GM23248 (cell line): ENCODE measurements around the gene TAS1R2. TPM values are rescaled to one million over a fixed set of nuclear protein-coding genes. Genes with fewer than 3 reads are reported as not detected.
"Not testable (repeated sequence)": the region's sequence is repeated elsewhere in the genome, so short reads cannot be mapped to it uniquely, and the experiment has no call there.

Source experiments
- DNase-seq: peaks from one replicate; pipeline ENCODE4 v3.0.0-alpha.2; 2015
- H2AFZ ChIP-seq: fragments of 200-600 bp; sonication (generic); 2 replicates; pipeline ENCODE4 v1.6.1; 2016; ENCODE audit warnings: antibody characterized with exemption
- H3F3A ChIP-seq: fragments of 200-600 bp; sonication (generic); 2 replicates; pipeline ENCODE4 v1.6.1; 2016; ENCODE audit warnings: mild to moderate bottlenecking, antibody characterized with exemption, mixed run types; ENCODE audit not compliant: insufficient read depth
- H3K27ac ChIP-seq: fragments of 200-600 bp; sonication (generic); 2 replicates; pipeline ENCODE4 v1.5.1; 2016; ENCODE audit warnings: mild to moderate bottlenecking
- H3K27me3 ChIP-seq: fragments of 200-600 bp; sonication (generic); replicated peaks from 2 replicates; pipeline ENCODE4 v1.6.1; 2016; ENCODE audit warnings: mild to moderate bottlenecking; ENCODE audit not compliant: insufficient read depth
- H3K36me3 ChIP-seq: fragments of 200-600 bp; sonication (generic); 2 replicates; pipeline ENCODE4 v1.6.1; 2016; ENCODE audit warnings: low read depth, mild to moderate bottlenecking
- H3K4me1 ChIP-seq: fragments of 200-600 bp; sonication (generic); 2 replicates; pipeline ENCODE4 v1.6.1; 2016; ENCODE audit warnings: mild to moderate bottlenecking; ENCODE audit not compliant: insufficient read depth
- H3K4me2 ChIP-seq: fragments of 200-600 bp; sonication (generic); one replicate; pipeline ENCODE4 v1.6.1; 2016; ENCODE audit warnings: mild to moderate bottlenecking; ENCODE audit not compliant: unreplicated experiment
- H3K4me3 ChIP-seq: fragments of 200-600 bp; sonication (generic); 2 replicates; pipeline ENCODE4 v1.5.1; 2016; ENCODE audit warnings: mild to moderate bottlenecking
- H3K79me2 ChIP-seq: fragments of 200-600 bp; sonication (generic); 2 replicates; pipeline ENCODE4 v1.6.1; 2016; ENCODE audit warnings: mild to moderate bottlenecking; ENCODE audit not compliant: insufficient read depth
- H3K9ac ChIP-seq: fragments of 200-600 bp; sonication (generic); 2 replicates; pipeline ENCODE4 v1.6.1; 2016; ENCODE audit warnings: mild to moderate bottlenecking
- H3K9me2 ChIP-seq: fragments of 200-600 bp; sonication (generic); 2 replicates; pipeline ENCODE4 v1.6.1; 2016; ENCODE audit warnings: mixed run types, mild to moderate bottlenecking, moderate library complexity; ENCODE audit not compliant: insufficient read depth
- H3K9me3 ChIP-seq: fragments of 200-600 bp; sonication (generic); one replicate; pipeline ENCODE4 v1.6.1; 2017; ENCODE audit warnings: low read depth
- H4K20me1 ChIP-seq: fragments of 200-600 bp; sonication (generic); 2 replicates; pipeline ENCODE4 v1.6.0; 2016; ENCODE audit not compliant: insufficient read depth
- EZH2 ChIP-seq: fragments of 200-600 bp; sonication (generic); IDR thresholded peaks from 2 replicates; pipeline ENCODE4 v1.6.1; 2018; ENCODE audit warnings: antibody characterized with exemption, mild to moderate bottlenecking; ENCODE audit not compliant: insufficient read depth, poor library complexity, severe bottlenecking
- EZH2phosphoT487 ChIP-seq: fragments of 200-600 bp; sonication (generic); IDR thresholded peaks from 2 replicates; pipeline ENCODE4 v1.6.1; 2018; ENCODE audit warnings: antibody characterized with exemption, moderate library complexity, mild to moderate bottlenecking, low read depth; ENCODE audit not compliant: insufficient read depth
- WGBS, 2 experiments: methylation state at CpG; one replicate each; pipeline ENCODE4 v1.1.6; 2015 to 2017; ENCODE audit warnings: low lambda C conversion rate in 2 of 2, low coverage in 1 of 2; ENCODE audit errors: missing lambda C conversion rate in 2 of 2; 5-methylcytosine and 5-hydroxymethylcytosine counted together
- in situ Hi-C: fragments of 300-500 bp; cut with MboI; formaldehyde crosslinking; loops from 2 replicates; pipeline ENCODE4 v1.15.0; 2020
- polyA plus RNA-seq: library from polyadenylated mRNA; unstranded; fragments of >200 nt; fragmentation: Nextera tagmentation; extraction: Ambion mirVana; gene quantifications from 2 replicates; pipeline ENCODE4 v1.2.1, GENCODE V29; 2016
- total RNA-seq: library from RNA; depleted of rRNA; stranded (reverse); fragments of >200 nt; shearing (Covaris generic); gene quantifications from 2 replicates; pipeline ENCODE4 v1.2.3, GENCODE V29; 2014

Gene TAS1R2
- total and polyA plus RNA-seq, 2 experiments from 2014 or later = not detected

GRCh38 chr1:18872071-18872611 is 12.7 kb upstream of the TAS1R2 start:
- Histone ChIP-seq H3K27me3 (peaks cover 5% of the 10 kb centered on the region; the same call in 1 of the 2 replicates), H3K4me1 (no peaks in the 10 kb centered on the region), H2AFZ (no peak overlapping the region), H3K4me2 (no peak overlapping the region), H3K9me3 (no peaks in the 10 kb centered on the region), H3K9me2 (no peaks in the 10 kb centered on the region), H3K9ac (no peak overlapping the region), H4K20me1 (no peaks in the 10 kb centered on the region), H3K4me3 (no peak overlapping the region), H3K27ac (no peak overlapping the region), H3F3A (no peaks in the 10 kb centered on the region), H3K79me2 (no peaks in the 10 kb centered on the region), H3K36me3 (no peaks in the 10 kb centered on the region)
- DNase-seq = no peak
- TF ChIP-seq EZH2 = no peak
- no peak for TF ChIP-seq EZH2phosphoT487
- 78 to 81% methylated on average over 7 to 8 of the region's 8 CpGs for WGBS, 2 experiments
- in situ Hi-C loops = no loop called here

GRCh38 chr1:18871401-18872070 is 12.1 kb upstream of the TAS1R2 start:
- Histone ChIP-seq H3K79me2 (no peaks in the 10 kb centered on the region), H3K9me2 (no peaks in the 10 kb centered on the region), H3K36me3 (no peaks in the 10 kb centered on the region), H3K4me3 (no peak overlapping the region), H3K4me1 (no peaks in the 10 kb centered on the region), H3K27me3 (peaks cover 8% of the 10 kb centered on the region), H2AFZ (no peak overlapping the region), H3K9me3 (no peaks in the 10 kb centered on the region), H3K4me2 (no peak overlapping the region), H4K20me1 (no peaks in the 10 kb centered on the region), H3K9ac (no peak overlapping the region), H3K27ac (no peak overlapping the region), H3F3A (no peaks in the 10 kb centered on the region)
- no peak for DNase-seq
- in situ Hi-C loops = no loop called here
- WGBS, 2 experiments = 75 to 86% methylated on average over 6 to 7 of the region's 7 CpGs
- TF ChIP-seq EZH2phosphoT487 (no peak), EZH2 (no peak)

- Histone ChIP-seq H4K20me1 (no peaks in the 10 kb centered on the region), H3K9me2 (no peaks in the 10 kb centered on the region), H3K4me2 (no peak overlapping the region), H3K79me2 (no peaks in the 10 kb centered on the region), H3K27me3 (peaks cover 9% of the 10 kb centered on the region), H3K36me3 (no peaks in the 10 kb centered on the region), H2AFZ (no peak overlapping the region), H3F3A (no peaks in the 10 kb centered on the region), H3K4me1 (no peaks in the 10 kb centered on the region), H3K4me3 (no peak overlapping the region), H3K27ac (no peak overlapping the region), H3K9me3 (no peaks in the 10 kb centered on the region), H3K9ac (no peak overlapping the region)
- TF ChIP-seq EZH2 = no peak
- no peak for TF ChIP-seq EZH2phosphoT487
- WGBS, 2 experiments = 91 to 92% methylated on average over 10 of the region's 10 CpGs
- in situ Hi-C loops = no loop called here
- no peak for DNase-seq
Measured at GRCh38 chr1:18870957-18871356, 11.5 kb upstream of the TAS1R2 start.

GRCh38 chr1:18870595-18870865 is 11.1 kb upstream of the TAS1R2 start:
- H3K36me3 ChIP-seq, H3K27ac ChIP-seq, H3K4me1 ChIP-seq, in situ Hi-C loops, H3F3A ChIP-seq, H3K79me2 ChIP-seq, H2AFZ ChIP-seq, H3K9ac ChIP-seq, H3K4me2 ChIP-seq, H3K4me3 ChIP-seq, H3K9me3 ChIP-seq, H3K9me2 ChIP-seq, DNase-seq, H4K20me1 ChIP-seq: not testable (repeated sequence)
- 86 to 90% methylated on average over 3 of the region's 3 CpGs for WGBS, 2 experiments
- H3K27me3 ChIP-seq = peaks cover 13% of the 10 kb centered on the region
